Measurements from ENCODE around the gene AVPR2.

Gene AVPR2

GRCh38 chrX:153954558-153955227 is 50.2 kb downstream of the AVPR2 start:
- DNase-seq: no peak

- DNase-seq: no peak
These were observed 50.8 kb downstream of the AVPR2 start for GRCh38 chrX:153955228-153955732.

- DNase-seq: no peak
These were observed 51.8 kb downstream of the AVPR2 start for GRCh38 chrX:153956044-153956907.

All from activated CD4-positive, alpha-beta T cell treated with anti-CD3 and anti-CD28 coated beads, Interleukin-2, amount 50 U/mL, for 1 hour (primary cell).